GM19468 (cell line): ENCODE measurements around the gene TMUB2.
A peak's percentile ranks its signal among the peaks of the same experiment; 100 is the strongest.

Source experiments
- ATAC-seq: cut with Tn5 transposase; IDR thresholded peaks from one replicate; pipeline ENCODE4 v1.9.1; 2021; ENCODE audit warnings: mild to moderate bottlenecking, moderate library complexity, moderate number of reproducible peaks; ENCODE audit not compliant: unreplicated experiment; ENCODE audit errors: extremely low read depth

TMUB2 gene

GRCh38 chr17:44200478-44201155, 13.8 kb downstream of the TMUB2 start:
- no peak for ATAC-seq

- ATAC-seq, result no peak
Measured at GRCh38 chr17:44202756-44203155, 16.0 kb downstream of the TMUB2 start.

GRCh38 chr17:44203731-44204440, 17.1 kb downstream of the TMUB2 start:
- no peak for ATAC-seq

GRCh38 chr17:44204441-44204882, 17.7 kb downstream of the TMUB2 start:
- ATAC-seq, result no peak

- ATAC-seq, result no peak
Measured at GRCh38 chr17:44205962-44206824, 19.4 kb downstream of the TMUB2 start.

GRCh38 chr17:44206825-44207155, 20.0 kb downstream of the TMUB2 start:
- no peak for ATAC-seq

GRCh38 chr17:44207319-44207718, 20.5 kb downstream of the TMUB2 start:
- ATAC-seq, result no peak

GRCh38 chr17:44207743-44208142, 21.0 kb downstream of the TMUB2 start:
- no peak for ATAC-seq

- ATAC-seq, result no peak
Measured at GRCh38 chr17:44209786-44210341, 23.1 kb downstream of the TMUB2 start.

- peak; percentile 41 for ATAC-seq
Measured at GRCh38 chr17:44210342-44211192, 23.8 kb downstream of the TMUB2 start.

- no peak for ATAC-seq
Measured at GRCh38 chr17:44211281-44212265, 24.8 kb downstream of the TMUB2 start.

GRCh38 chr17:44212507-44213402, 26.0 kb downstream of the TMUB2 start:
- no peak for ATAC-seq

GRCh38 chr17:44213403-44214229, 26.8 kb downstream of the TMUB2 start:
- no peak for ATAC-seq

- no peak for ATAC-seq
Measured at GRCh38 chr17:44214230-44214494, 27.4 kb downstream of the TMUB2 start.

- ATAC-seq, result no peak
Measured at GRCh38 chr17:44214896-44215295, 28.1 kb downstream of the TMUB2 start.

- ATAC-seq, result no peak
Measured at GRCh38 chr17:44216173-44216572, 29.4 kb downstream of the TMUB2 start.

GRCh38 chr17:44216694-44217093, 29.9 kb downstream of the TMUB2 start:
- no peak for ATAC-seq
